ENCODE data around the gene FILIP1L. TPM values are rescaled to one million over a fixed set of nuclear protein-coding genes. Genes with fewer than 3 reads are reported as not detected.

FILIP1L gene
- total RNA-seq, 4 donors from 2014 or later: 113 to 149 (median 122) TPM

DNA sequence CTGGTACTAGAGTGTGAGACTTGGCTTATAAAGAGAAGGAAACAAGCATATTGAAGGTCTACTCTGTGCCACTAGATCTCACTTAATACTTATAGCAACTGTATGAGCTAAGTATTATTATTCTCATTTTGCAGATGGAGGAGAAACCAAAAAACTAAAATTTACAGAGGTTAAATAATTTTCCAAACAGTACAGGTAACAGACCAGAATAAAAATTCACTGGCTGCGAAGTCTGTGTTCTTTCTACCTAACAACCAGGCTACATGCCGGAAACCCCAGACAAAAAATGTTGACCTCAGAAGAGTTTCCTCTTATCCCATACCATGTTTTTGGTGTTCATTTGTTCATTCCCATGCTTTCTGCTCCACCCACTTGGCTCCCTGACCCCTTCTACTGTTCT, 250.0 kb downstream of the FILIP1L start:
- peaks cover 0 to 34% of the 10 kb centered on the region in 2 donors for H3K36me3 ChIP-seq
- no peak overlapping the region for H3K4me3 ChIP-seq
- no peak for ATAC-seq
- TF ChIP-seq POLR2A (IDR thresholded peaks at IDR 0.05) (no peak), POLR2AphosphoS5 (IDR thresholded peaks at IDR 0.05) (no peak), EP300 (IDR thresholded peaks at IDR 0.05) (no peak), CTCF (IDR thresholded peaks at IDR 0.05) (no peak)
- 80 to 92% methylated on average over 2 of the region's 2 CpGs for WGBS, 2 donors (ENCODE audit: low coverage in 1 of 2)
- H3K27me3 ChIP-seq: no peaks in the 10 kb centered on the region
- H3K9me3 ChIP-seq: no peaks in the 10 kb centered on the region
- peak overlapping the region; percentile 43 to 97 (median 88) for H3K27ac ChIP-seq
- H3K4me1 ChIP-seq: peaks cover 46 to 100% (median 47%) of the 10 kb centered on the region in 3 donors

- H3K9me3 ChIP-seq: no peaks in the 10 kb centered on the region
- H3K4me1 ChIP-seq: peaks cover 47 to 100% (median 52%) of the 10 kb centered on the region in 3 donors
- no peak for ATAC-seq
- TF ChIP-seq POLR2AphosphoS5 (IDR thresholded peaks at IDR 0.05) (no peak), EP300 (IDR thresholded peaks at IDR 0.05) (no peak), CTCF (IDR thresholded peaks at IDR 0.05) (no peak), POLR2A (IDR thresholded peaks at IDR 0.05) (no peak)
- peaks cover 0 to 34% of the 10 kb centered on the region in 2 donors for H3K36me3 ChIP-seq
- WGBS, 2 donors (ENCODE audit: low coverage in 1 of 2): 54 to 62% methylated on average over 2 of the region's 2 CpGs
- H3K27ac ChIP-seq: peak overlapping the region; percentile 82 to 97 (median 92)
- H3K4me3 ChIP-seq: no peak overlapping the region
- no peaks in the 10 kb centered on the region for H3K27me3 ChIP-seq
These were observed 250.7 kb downstream of the FILIP1L start for GRCh38 chr3:99863588-99863987.

GRCh38 chr3:99863002-99863401, 251.3 kb downstream of the FILIP1L start:
- H3K9me3 ChIP-seq: no peaks in the 10 kb centered on the region
- peak overlapping the region; percentile 82 to 97 (median 92) for H3K27ac ChIP-seq
- peaks cover 0 to 36% of the 10 kb centered on the region in 2 donors for H3K36me3 ChIP-seq
- no peak overlapping the region for H3K4me3 ChIP-seq
- ATAC-seq: no peak
- no peaks in the 10 kb centered on the region for H3K27me3 ChIP-seq
- peaks cover 42 to 100% (median 52%) of the 10 kb centered on the region in 3 donors for H3K4me1 ChIP-seq
- 100% methylated on average over 1 of the region's 6 CpGs; no CpG with 5 or more reads in 1 of the 2 donors for WGBS, 2 donors (ENCODE audit: low coverage in 1 of 2)
- no peak for TF ChIP-seq POLR2AphosphoS5 (IDR thresholded peaks at IDR 0.05)
- TF ChIP-seq EP300 (IDR thresholded peaks at IDR 0.05): no peak
- no peak for TF ChIP-seq POLR2A (IDR thresholded peaks at IDR 0.05)
- TF ChIP-seq CTCF (IDR thresholded peaks at IDR 0.05): no peak

DNA sequence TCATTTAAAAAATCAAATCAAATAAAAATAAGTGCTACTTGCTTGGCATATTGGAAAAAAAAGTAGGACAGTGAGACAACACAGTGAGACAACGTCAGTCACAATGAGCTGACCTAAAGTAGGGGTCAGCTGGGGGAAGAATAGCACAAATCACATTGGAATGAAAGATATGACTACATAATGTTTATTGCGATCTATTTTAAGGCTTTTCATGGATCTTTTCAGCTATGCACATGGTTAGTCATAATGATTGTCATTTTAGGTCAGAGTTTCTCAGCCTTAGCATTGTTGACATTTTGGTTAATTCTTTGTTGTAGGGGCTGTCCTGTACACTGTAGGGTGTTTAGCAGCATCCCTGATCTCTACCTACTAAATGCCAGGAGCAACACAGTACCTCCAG, 252.1 kb downstream of the FILIP1L start:
- Histone ChIP-seq H3K9me3 (no peaks in the 10 kb centered on the region), H3K36me3 (peaks cover 0 to 38% of the 10 kb centered on the region in 2 donors), H3K27me3 (no peaks in the 10 kb centered on the region), H3K27ac (peak overlapping the region; percentile 82 to 97 (median 92)), H3K4me3 (no peak overlapping the region), H3K4me1 (peaks cover 41 to 100% (median 48%) of the 10 kb centered on the region in 3 donors)
- TF ChIP-seq POLR2A (IDR thresholded peaks at IDR 0.05): no peak
- no peak for TF ChIP-seq CTCF (IDR thresholded peaks at IDR 0.05)
- TF ChIP-seq EP300 (IDR thresholded peaks at IDR 0.05): no peak
- TF ChIP-seq POLR2AphosphoS5 (IDR thresholded peaks at IDR 0.05): peak; percentile 49
- 23 to 39% methylated on average over 2 of the region's 2 CpGs for WGBS, 2 donors (ENCODE audit: low coverage in 1 of 2)
- no peak for ATAC-seq

GRCh38 chr3:99861216-99861615, 253.1 kb downstream of the FILIP1L start:
- Histone ChIP-seq H3K27ac (peak overlapping the region; percentile 82 to 97 (median 92)), H3K36me3 (peaks cover 0 to 38% of the 10 kb centered on the region in 2 donors), H3K4me1 (peaks cover 33 to 100% (median 46%) of the 10 kb centered on the region in 3 donors), H3K27me3 (no peaks in the 10 kb centered on the region), H3K9me3 (no peaks in the 10 kb centered on the region), H3K4me3 (no peak overlapping the region)
- ATAC-seq: no peak
- TF ChIP-seq POLR2A (IDR thresholded peaks at IDR 0.05) (no peak), POLR2AphosphoS5 (IDR thresholded peaks at IDR 0.05) (no peak), EP300 (IDR thresholded peaks at IDR 0.05) (no peak), CTCF (IDR thresholded peaks at IDR 0.05) (no peak)
- WGBS, 2 donors (ENCODE audit: low coverage in 1 of 2): 20% methylated on average over 1 of the region's 1 CpG; no CpG with 5 or more reads in 1 of the 2 donors
